DOHH2 (cell line): ENCODE results near the gene ABCA1.
"Not testable (repeated sequence)": the region's sequence is repeated elsewhere in the genome, so short reads cannot be mapped to it uniquely, and the experiment has no call there.

Experiments used
- CTCF ChIP-seq: fragments of 200-600 bp; sonication (generic); IDR thresholded peaks from one replicate; pipeline ENCODE4 v1.5.1; 2014; ENCODE audit warnings: antibody characterized with exemption, mild to moderate bottlenecking, low read depth, low read length; ENCODE audit not compliant: poor library complexity, severe bottlenecking
- EZH2phosphoT487 ChIP-seq: fragments of 200-600 bp; sonication (generic); IDR thresholded peaks from 2 replicates; pipeline ENCODE4 v1.6.1; 2017; ENCODE audit warnings: borderline replicate concordance, mild to moderate bottlenecking, antibody characterized with exemption, low read length, moderate library complexity, mixed read lengths

- not testable (repeated sequence) for TF ChIP-seq CTCF, EZH2phosphoT487
Measured at GRCh38 chr9:104933091-104933490, 5.1 kb upstream of the ABCA1 start.
